Endothelial cell of umbilical vein (primary cell): ENCODE measurements around the gene ZNF446. TPM values are rescaled to one million over a fixed set of nuclear protein-coding genes. Genes with fewer than 3 reads are reported as not detected.

ENCODE experiments used
- BruUV-seq: library from RNA; stranded (reverse); fragments of 400-500 nt; replicated peaks from 2 replicates; lab custom pipeline; 2021; lab: Mats Ljungman, UMichigan
- CTCF ChIA-PET: fragments of 300-600, 350-600 bp; sonication (Branson Sonifier 250); formaldehyde crosslinking; loops from one replicate; lab custom pipeline; 2021; ENCODE audit warnings: antibody characterized with exemption, inconsistent platforms; lab: Charles Lee
- POLR2A ChIA-PET: fragments of 300-600, 350-600 bp; sonication (Branson Sonifier 250); formaldehyde crosslinking; loops from one replicate; lab custom pipeline; 2021; ENCODE audit warnings: antibody characterized with exemption, inconsistent platforms; lab: Charles Lee
- DNase-seq: peaks from one replicate; pipeline ENCODE4 v3.0.0-alpha.2; 2011; ENCODE audit warnings: low read depth, low spot score
- FAIRE-seq: peaks from 2 replicates; lab custom pipeline; 2011; peaks lifted over from hg19 to GRCh38; lab: Jason Lieb, UNC
- H2AFZ ChIP-seq: 2 replicates; pipeline ENCODE4 v1.6.0; 2012; ENCODE audit warnings: low read depth, low read length, control low read depth, inconsistent platforms
- H3K27ac ChIP-seq: 2 replicates; pipeline ENCODE4 v1.5.1; 2011; ENCODE audit warnings: low read depth, mild to moderate bottlenecking, control low read depth, low read length, moderate library complexity; ENCODE audit not compliant: insufficient read depth
- H3K27me3 ChIP-seq, 2 experiments: 2 replicates each; pipeline versions ENCODE4 v1.6.0 to v1.6.1; 2011; ENCODE audit warnings: low read length in 2 of 2, mixed read lengths in 1 of 2; ENCODE audit not compliant: control insufficient read depth in 2 of 2, insufficient read depth in 2 of 2
- H3K36me3 ChIP-seq, 2 experiments: 2 replicates in 1 of 2; 3 replicates in 1 of 2; pipeline ENCODE4 v1.5.1; 2011; ENCODE audit warnings: low read length in 2 of 2, mild to moderate bottlenecking in 1 of 2, moderate library complexity in 1 of 2; ENCODE audit not compliant: control insufficient read depth in 2 of 2, insufficient read depth in 2 of 2; ENCODE audit errors: extremely low read depth in 1 of 2
- H3K4me1 ChIP-seq: 3 replicates; pipeline ENCODE4 v1.5.1; 2011; ENCODE audit warnings: mild to moderate bottlenecking, low read length; ENCODE audit not compliant: control insufficient read depth, insufficient read depth; ENCODE audit errors: extremely low read depth
- H3K4me2 ChIP-seq: 2 replicates; pipeline ENCODE4 v1.6.1; 2011; ENCODE audit warnings: low read length, control low read depth, mixed read lengths; ENCODE audit not compliant: insufficient read depth
- H3K4me3 ChIP-seq, 3 experiments: fragments of 200-600 bp in 1 of 3; sonication (generic), shearing (Covaris generic) in 1 of 3; replicated peaks in 1 of 3; 2 replicates each; pipeline ENCODE4 v1.5.1; 2011 to 2016; ENCODE audit warnings: control low read depth in 3 of 3, low read length in 3 of 3, mild to moderate bottlenecking in 2 of 3, inconsistent platforms in 1 of 3, low read depth in 1 of 3, moderate library complexity in 1 of 3; ENCODE audit not compliant: insufficient read depth in 1 of 3
- H3K79me2 ChIP-seq: 2 replicates; pipeline ENCODE4 v1.6.0; 2012; ENCODE audit warnings: low read length, inconsistent platforms; ENCODE audit not compliant: control insufficient read depth, insufficient read depth
- H3K9ac ChIP-seq: replicated peaks from 2 replicates; pipeline ENCODE3; 2011; ENCODE audit warnings: low read length, control low read depth; ENCODE audit not compliant: insufficient read depth; ENCODE audit errors: extremely low read depth
- H3K9me1 ChIP-seq: replicated peaks from 3 replicates; pipeline ENCODE4 v1.6.0; 2011; ENCODE audit warnings: mild to moderate bottlenecking, low read length; ENCODE audit not compliant: control insufficient read depth, insufficient read depth; ENCODE audit errors: extremely low read depth
- H3K9me3 ChIP-seq: replicated peaks from 2 replicates; pipeline ENCODE4 v1.5.1; 2012; ENCODE audit warnings: low read length, inconsistent platforms; ENCODE audit not compliant: control insufficient read depth, insufficient read depth
- H4K20me1 ChIP-seq: replicated peaks from 2 replicates; pipeline ENCODE3; 2011; ENCODE audit warnings: mild to moderate bottlenecking, low read length; ENCODE audit not compliant: control insufficient read depth, insufficient read depth; ENCODE audit errors: extremely low read depth
- EZH2 ChIP-seq: IDR thresholded peaks from 2 replicates; pipeline ENCODE4 v1.6.1; 2012; ENCODE audit warnings: borderline replicate concordance, low read depth, mild to moderate bottlenecking, moderate library complexity, low read length, inconsistent platforms; ENCODE audit not compliant: severe bottlenecking
- FOS ChIP-seq: IDR thresholded peaks from 2 replicates; pipeline ENCODE4 v1.6.1; 2011; ENCODE audit warnings: mild to moderate bottlenecking, low read length, moderate library complexity, borderline replicate concordance; ENCODE audit not compliant: insufficient read depth
- GATA2 ChIP-seq: IDR thresholded peaks from 2 replicates; pipeline ENCODE4 v1.7.0; 2011; ENCODE audit warnings: low read depth, mild to moderate bottlenecking, moderate library complexity, mixed read lengths, low read length; ENCODE audit not compliant: insufficient read length, insufficient read depth
- JUN ChIP-seq: IDR thresholded peaks from 2 replicates; pipeline ENCODE4 v1.6.1; 2011; ENCODE audit warnings: borderline replicate concordance, low read depth; ENCODE audit not compliant: insufficient read length, insufficient read depth
- MAX ChIP-seq: IDR thresholded peaks from 2 replicates; pipeline ENCODE4 v1.6.1; 2011; ENCODE audit not compliant: insufficient read depth, insufficient read length
- MYC ChIP-seq: IDR thresholded peaks from one replicate; pipeline ENCODE4 v1.6.1; 2011; ENCODE audit warnings: mild to moderate bottlenecking, low read depth, low read length
- POLR2A ChIP-seq: IDR thresholded peaks from 2 replicates; pipeline ENCODE4 v1.6.1; 2012; ENCODE audit warnings: low read depth, mild to moderate bottlenecking, control low read depth, low read length
- POLR2AphosphoS5 ChIP-seq: IDR thresholded peaks from 2 replicates; pipeline ENCODE4 v1.6.1; 2012; ENCODE audit warnings: low read depth, mild to moderate bottlenecking, control low read depth, low read length, moderate library complexity; ENCODE audit not compliant: insufficient read depth
- dilution Hi-C: fragments of 300-500 bp; cut with MboI; formaldehyde crosslinking; loops from one replicate; pipeline ENCODE4 v1.15.0; 2019; ENCODE audit warnings: low sequenced_read_pairs; ENCODE audit not compliant: extremely low pct_ligation_motif_present
- intact Hi-C: fragments of 100-400 bp; cut with micrococcal nuclease; formaldehyde crosslinking; loops from one replicate; pipeline ENCODE4 v1.10.0; 2022
- polyA plus RNA-seq, 4 experiments: library from polyadenylated mRNA; depleted of rRNA in 3 of 4; stranded (reverse) in 3 of 4; unstranded in 1 of 4; fragments of >200 nt; gene quantifications; 2 replicates each; pipeline versions ENCODE4 v1.2.1 to v1.2.3, GENCODE V29; 2011 to 2012; ENCODE audit warnings: missing spikeins in 1 of 4
- total RNA-seq: library from RNA; stranded (reverse); gene quantifications from 2 replicates; pipeline ENCODE4 v1.2.3, GENCODE V29; 2021
- TF ChIP-seq, protein P1 (sequence below), 2 donors: IDR thresholded peaks; 1 replicate in 1 of 2; 2 replicates in 1 of 2; pipeline ENCODE4 v1.5.1; 2011; ENCODE audit warnings: low read length in 2 of 2, mild to moderate bottlenecking in 2 of 2, moderate library complexity in 2 of 2, control low read depth in 1 of 2, inconsistent platforms in 1 of 2, low read depth in 1 of 2; ENCODE audit not compliant: insufficient read depth in 1 of 2; ENCODE audit errors: extremely low read depth in 1 of 2

Gene ZNF446
- total and polyA plus RNA-seq, 2 donors (not counting 3 experiments of a cell fraction or from before 2014, with no cell fraction given) = 7.0 to 8.3 TPM

DNA sequence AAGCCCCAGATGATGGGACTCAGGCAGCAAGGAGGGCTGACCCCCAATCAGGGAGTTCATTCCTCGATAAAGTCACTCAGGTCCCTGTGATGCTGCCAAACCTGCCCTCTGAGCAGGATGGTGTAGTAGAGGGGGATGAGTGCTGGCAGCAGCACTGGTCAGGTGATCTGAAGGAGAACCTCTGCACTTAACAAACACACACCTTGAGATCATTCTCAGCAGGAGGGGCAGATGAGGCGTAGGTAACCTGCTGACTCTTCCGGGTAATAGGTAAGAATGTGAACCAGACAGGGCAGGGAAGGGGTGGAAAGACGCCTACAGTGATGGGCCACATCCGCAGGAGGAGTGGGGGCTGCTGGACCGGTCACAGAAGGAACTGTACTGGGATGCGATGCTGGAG, 3.2 kb downstream of the ZNF446 start:
- H3K9me1 ChIP-seq = no peaks in the 10 kb centered on the region
- H3K4me2 ChIP-seq = no peak overlapping the region
- H2AFZ ChIP-seq = no peak overlapping the region
- FAIRE-seq (no peak), DNase-seq (no peak)
- intact Hi-C loops = no loop called here
- no peaks in the 10 kb centered on the region for H3K36me3 ChIP-seq
- POLR2A ChIA-PET = no interaction called here
- CTCF ChIA-PET = no interaction called here
- H3K27me3 ChIP-seq = no peaks in the 10 kb centered on the region
- H3K4me1 ChIP-seq = peaks cover 9% of the 10 kb centered on the region
- no TSS peak for BruUV-seq
- H4K20me1 ChIP-seq = no peaks in the 10 kb centered on the region
- no peaks in the 10 kb centered on the region for H3K9me3 ChIP-seq
- dilution Hi-C loops = no loop called here
- no peak overlapping the region for H3K4me3 ChIP-seq
- no peak overlapping the region for H3K9ac ChIP-seq
- H3K79me2 ChIP-seq = no peaks in the 10 kb centered on the region
- TF ChIP-seq, protein P1, sequence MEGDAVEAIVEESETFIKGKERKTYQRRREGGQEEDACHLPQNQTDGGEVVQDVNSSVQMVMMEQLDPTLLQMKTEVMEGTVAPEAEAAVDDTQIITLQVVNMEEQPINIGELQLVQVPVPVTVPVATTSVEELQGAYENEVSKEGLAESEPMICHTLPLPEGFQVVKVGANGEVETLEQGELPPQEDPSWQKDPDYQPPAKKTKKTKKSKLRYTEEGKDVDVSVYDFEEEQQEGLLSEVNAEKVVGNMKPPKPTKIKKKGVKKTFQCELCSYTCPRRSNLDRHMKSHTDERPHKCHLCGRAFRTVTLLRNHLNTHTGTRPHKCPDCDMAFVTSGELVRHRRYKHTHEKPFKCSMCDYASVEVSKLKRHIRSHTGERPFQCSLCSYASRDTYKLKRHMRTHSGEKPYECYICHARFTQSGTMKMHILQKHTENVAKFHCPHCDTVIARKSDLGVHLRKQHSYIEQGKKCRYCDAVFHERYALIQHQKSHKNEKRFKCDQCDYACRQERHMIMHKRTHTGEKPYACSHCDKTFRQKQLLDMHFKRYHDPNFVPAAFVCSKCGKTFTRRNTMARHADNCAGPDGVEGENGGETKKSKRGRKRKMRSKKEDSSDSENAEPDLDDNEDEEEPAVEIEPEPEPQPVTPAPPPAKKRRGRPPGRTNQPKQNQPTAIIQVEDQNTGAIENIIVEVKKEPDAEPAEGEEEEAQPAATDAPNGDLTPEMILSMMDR (IDR thresholded peaks at IDR 0.05; ENCODE audit: extremely low read depth in 1 of 2, insufficient read depth in 1 of 2, low read depth in 1 of 2, low read length in 2 of 2) = no peak
- TF ChIP-seq GATA2 (no peak), MYC (no peak), JUN (no peak), MAX (no peak), EZH2 (no peak), POLR2AphosphoS5 (no peak), POLR2A (no peak), FOS (no peak)
- no peak overlapping the region for H3K27ac ChIP-seq
